HG03520 (cell line): ENCODE results near the gene CFAP20.
A peak's percentile ranks its signal among the peaks of the same experiment; 100 is the strongest.

ENCODE experiments used
- ATAC-seq: cut with Tn5 transposase; IDR thresholded peaks from one replicate; pipeline ENCODE4 v1.9.1; 2021; ENCODE audit warnings: mild to moderate bottlenecking, moderate library complexity; ENCODE audit not compliant: unreplicated experiment

Gene CFAP20

DNA sequence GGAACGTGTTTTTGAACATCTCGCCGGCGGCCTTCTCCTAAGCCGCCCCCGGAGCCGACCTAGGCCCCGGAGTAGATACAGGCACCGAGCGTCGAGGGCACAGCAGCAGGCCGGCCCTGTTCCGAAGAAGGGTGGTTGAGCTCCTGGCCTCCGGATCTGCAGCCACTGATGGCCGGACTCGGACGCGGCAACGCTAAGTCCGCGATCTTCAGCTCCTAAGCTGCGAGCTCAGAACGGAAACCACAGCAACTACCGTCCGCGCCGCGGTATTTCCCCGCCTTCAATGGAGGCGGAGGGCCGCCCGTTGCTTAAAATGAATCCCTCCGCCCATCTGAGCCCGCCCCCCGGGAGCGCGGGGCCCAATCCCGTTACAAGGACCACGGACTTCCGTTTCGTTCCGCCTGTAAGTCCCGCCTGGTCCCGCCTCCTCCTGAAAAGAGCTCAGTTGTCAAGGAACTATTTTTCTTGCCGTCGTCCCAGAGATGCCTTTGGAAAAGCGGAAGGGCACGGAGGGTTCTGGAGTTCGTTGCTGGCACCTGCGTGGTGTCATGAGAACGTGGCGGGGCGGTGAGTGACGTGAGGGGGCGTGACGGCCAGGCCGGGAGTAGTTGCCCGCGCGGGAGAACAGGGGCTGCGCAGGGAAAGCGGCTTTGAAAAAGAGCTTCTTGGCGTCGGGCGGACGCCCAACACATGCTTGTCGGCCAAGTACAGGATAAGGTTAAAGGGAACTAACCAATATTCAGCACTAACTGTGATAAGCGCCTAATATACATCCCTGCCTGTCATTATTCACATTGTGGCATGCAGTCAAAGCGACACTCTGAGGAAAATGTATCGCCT is at the start of gene CFAP20:
TSS of gene CFAP20 (minus strand) at position 285 of the 840 bp plus-strand sequence. CDS start at position 19, 266 bp downstream.
- ATAC-seq, result peak; percentile 72

DNA sequence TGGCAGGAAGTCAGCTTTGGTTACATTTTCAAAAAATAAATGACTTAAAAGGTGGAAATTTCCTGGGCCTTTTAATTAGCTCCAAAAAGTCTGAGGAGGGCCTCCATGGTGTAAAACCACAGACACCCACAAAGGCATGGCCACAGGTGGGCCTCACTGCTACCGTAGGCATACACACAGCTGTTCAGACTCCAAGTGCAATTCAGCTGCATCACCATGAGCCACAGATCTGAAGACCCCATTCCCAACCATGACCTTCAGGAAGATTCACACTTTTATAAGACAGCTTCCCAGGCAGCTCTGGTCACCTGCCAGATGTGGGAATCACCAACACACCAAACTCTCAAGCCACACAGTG is 48.2 kb upstream of the CFAP20 start:
- no peak for ATAC-seq

DNA sequence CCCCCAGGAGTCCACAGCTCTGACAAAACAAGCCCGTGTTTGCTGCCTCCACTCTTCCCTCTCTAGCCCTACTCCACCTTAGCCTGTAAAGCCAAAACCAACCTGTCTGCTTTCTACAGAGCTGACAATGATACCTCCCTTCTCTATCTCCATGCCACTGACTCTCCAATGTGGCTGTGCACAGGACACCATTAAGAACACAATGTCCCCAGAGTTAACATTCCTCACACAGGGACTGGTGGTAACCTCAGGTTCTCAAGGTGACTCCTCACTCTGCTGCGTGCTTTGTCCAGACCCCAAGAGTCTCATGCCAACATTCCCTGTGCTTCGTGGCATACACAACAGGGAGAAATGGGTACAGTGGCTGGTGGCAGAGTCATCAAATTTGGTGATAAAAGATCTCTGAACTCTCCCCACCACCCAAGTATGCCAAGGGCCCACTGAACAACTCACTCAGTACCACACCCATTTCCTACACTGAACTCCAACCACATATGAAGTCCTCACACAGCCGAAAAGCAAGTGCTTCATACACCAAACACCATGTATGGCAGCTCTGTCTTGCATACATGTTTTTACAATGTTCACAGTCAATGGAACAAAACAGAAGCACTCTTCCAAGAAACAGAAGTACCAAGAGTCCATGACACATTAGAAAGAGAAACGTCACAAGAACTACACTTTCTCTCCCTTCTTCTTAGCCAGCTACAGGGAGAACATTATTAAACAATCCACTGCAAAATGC is 47.6 kb upstream of the CFAP20 start:
- no peak for ATAC-seq

DNA sequence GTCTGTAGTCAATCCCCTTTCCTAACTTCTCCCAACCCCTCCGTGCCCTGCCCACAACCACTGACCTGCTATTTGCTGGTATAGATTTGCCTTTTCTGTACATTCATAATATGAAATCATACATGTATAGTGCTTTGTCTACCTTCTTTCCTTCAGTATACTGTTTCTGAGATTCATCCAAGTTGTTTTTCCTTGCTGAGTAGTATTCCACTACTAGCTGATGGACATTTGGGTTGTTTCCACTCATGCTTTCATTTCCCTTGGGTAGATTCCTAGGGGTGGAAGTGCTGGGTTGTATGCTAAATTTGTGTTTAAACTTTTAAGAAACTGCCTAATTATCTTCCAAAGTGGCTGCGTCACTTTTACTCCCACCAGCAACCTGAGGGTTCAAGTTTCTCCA is 41.0 kb upstream of the CFAP20 start:
- no peak for ATAC-seq

DNA sequence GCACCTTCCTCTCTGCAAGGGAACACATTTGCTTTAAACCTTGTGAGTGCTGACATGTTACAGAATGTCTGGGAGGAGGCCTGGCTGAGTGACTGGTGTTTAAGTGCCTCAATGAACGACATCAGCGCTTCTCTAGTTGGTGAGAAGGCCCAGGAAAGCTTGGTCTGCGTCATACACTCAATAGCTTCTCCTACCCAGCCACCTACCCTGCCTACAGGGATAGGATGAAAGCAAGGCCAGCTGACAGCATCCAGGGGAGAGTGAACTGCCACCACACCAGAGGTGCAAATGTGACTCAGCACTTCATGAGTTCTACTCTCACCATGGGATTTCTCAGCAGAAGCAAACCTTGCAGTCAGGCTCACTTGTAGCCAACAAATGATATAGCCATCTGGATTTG is 31.7 kb upstream of the CFAP20 start:
- no peak for ATAC-seq

DNA sequence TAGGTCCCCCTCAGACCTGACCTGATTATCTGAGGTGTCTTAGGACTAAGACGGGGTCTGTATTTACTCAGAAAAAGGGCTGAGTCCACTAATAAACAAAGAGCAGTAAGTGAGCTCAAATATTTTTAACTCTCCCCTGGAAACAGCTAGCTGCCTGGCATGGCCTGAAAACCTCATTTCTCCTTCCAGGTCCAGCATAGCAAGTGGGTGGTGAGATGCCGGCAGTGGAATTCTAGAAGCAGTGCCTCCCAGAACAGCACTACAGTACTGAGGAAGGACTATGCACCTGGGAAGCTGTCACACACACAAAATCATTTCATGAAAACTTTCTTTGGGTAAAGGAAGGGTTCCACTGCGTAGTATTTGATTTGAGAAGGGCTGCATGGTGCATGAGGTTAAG is 29.5 kb upstream of the CFAP20 start:
- no peak for ATAC-seq

DNA sequence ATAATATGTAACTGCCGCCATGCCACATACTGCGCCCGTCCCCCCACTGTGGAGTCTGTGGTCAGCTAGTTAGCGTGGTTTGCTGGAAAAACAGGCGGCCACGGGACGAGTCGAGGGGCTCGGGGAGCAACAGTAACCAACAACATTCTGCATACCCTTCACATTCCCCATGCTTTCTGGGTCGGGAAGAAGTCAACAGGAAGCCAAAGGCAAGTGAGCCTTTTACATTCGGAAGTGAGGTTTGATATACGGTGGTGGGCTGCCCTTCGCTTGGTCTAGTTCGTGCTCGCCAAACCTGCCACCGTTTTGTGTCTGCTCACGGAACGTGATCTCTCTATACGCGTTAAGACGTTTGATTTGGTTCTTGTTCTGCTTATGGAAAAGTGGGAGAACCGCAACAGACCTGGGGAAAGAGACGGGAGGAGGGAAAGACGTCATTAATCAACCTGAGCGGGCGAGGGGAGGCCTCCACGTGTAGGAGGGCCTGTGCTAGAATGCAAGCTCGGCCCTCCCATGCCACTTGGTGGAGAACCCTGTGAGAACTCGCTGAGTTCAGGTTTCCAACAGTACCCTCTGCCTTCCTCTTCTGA is 28.9 kb upstream of the CFAP20 start:
- ATAC-seq, result no peak

DNA sequence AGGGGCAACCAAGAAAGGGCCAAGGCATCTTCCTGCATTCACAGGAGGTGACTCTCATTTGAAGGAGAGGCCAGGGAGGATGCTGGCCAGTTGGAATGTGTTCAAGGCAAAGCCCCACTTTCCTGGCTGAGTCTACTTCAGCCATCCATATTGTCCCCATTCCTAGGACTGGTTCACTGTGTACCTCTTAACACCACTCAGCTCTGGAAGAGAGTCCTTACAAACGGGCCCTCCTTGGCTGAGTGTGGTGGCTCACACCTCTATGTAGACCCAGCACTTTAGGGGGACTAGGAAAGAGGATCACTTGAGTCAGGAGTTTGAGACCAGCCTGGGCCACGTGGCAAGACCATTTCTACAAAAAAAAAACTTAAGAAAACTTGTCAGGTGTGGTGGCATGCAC is 28.1 kb upstream of the CFAP20 start:
- no peak for ATAC-seq

DNA sequence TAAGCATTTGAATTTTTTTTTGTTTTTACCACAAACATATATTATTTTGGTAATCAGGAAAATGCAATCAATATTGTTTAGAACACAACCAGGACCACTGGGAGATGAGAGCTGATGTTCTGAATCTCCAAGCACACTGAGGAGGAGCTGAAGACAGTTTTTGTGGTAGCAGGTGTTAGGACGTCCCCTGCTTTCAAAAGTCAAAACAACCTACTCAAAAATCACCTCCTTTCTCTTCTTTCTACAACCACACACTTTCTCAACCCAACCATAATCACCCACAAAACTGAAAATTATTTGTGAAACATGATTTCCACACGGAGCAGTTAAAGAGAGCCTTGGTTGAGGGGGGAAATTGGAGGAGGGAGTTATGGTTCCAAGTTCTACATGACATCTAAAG is 26.7 kb upstream of the CFAP20 start:
- ATAC-seq, result no peak

DNA sequence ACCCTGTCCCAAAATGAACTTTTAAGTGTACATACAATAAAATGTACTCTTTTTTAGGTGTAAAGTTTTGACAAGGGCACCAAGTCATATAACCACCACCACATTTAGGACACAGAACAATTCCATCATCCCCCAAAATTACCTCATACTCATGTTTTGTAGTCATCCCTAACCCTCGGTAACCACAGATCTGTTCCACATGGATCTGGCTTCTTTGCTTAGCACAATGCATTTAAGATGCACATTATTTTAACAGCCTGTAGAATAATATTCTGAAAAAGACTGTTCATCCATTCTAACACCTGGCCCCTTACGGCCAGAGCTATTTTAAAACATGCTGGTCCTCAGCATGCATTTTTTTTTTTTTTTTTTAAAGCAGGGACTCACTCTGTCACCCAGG is 25.2 kb upstream of the CFAP20 start:
- ATAC-seq, result no peak

DNA sequence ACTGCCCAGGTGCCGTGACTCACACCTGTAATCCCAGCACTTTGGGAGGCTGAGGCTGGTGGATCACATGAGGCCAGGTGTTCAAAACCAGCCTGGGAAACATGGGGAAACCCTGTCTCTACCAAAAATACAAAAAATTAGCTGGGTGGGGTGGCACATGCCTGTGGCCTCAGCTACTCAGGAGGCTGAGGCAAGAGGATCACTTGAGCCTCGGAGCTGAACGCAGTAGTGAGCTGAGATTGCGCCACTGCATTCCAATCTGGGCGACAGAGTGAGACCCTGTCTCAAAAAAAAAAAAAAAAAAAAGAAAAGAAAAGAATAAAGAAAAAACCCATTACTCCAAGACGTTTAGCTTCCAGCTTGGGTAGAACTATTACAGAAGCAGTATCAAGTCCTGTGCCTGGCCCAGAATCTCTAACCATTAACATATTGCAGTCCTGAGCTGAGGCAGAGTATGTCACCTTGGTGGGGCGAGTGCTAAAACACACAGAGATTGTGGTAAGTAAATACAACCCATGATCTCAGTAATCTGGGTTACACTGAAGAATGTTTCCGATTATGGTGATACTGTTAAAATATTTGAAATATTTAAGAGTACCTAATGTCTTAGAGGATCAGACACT is 23.2 kb upstream of the CFAP20 start:
- no peak for ATAC-seq

DNA sequence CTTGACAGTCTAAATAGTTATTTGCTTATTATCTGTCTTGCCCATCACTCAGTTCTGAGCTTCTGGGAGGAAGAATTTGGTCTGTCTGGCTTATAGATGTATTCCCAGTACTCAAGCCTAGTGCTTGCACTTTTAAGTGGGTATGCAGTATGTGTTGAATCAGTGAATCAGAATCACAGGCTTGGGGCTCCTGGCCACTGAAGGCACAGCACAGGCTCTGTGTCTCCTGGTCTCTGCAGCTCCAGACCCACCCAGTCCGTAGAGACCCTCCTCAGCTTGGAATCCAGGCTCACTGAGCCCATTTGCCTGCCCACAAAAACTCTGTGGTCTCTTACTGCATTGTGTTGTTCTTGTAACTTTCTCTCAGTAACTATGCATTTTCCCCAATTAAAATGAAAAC is 19.3 kb upstream of the CFAP20 start:
- ATAC-seq, result no peak

DNA sequence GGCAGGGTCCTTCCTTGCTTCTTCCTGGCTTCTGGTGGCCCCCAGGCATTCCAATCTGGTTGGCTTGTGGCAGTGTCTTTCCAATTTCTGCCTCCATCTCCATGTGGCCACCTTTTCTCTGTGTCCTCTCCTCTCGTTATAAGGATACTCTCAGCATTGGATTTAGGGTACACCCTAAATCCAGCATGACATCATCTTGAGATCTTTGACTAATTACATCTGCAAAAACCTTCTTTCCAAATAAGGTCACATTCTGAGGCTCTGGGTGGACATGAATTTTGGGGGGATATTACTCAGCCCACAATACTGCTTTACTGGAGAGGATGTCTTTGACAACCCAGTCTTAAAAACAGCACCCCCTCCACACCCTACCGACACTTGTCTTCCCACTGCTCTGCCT is 18.9 kb upstream of the CFAP20 start:
- ATAC-seq, result no peak

DNA sequence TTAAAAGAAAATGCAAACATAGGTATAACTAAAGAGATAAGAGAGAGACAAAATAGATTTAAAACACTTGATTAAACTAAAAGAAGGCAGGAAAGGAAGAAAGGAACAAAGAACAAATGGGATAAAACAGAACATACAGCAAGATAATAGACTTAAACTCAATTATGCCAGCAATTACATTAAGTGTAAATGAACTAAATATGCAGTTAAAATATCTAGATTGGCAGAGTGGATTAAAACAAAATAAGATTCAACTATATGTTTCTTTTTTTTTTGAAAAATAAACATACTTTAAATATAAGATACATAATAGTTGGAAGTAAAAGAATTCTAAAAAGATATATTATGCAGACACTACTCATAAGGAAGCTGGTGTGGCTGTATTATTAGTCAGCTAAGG is 9.7 kb upstream of the CFAP20 start:
- ATAC-seq, result no peak

DNA sequence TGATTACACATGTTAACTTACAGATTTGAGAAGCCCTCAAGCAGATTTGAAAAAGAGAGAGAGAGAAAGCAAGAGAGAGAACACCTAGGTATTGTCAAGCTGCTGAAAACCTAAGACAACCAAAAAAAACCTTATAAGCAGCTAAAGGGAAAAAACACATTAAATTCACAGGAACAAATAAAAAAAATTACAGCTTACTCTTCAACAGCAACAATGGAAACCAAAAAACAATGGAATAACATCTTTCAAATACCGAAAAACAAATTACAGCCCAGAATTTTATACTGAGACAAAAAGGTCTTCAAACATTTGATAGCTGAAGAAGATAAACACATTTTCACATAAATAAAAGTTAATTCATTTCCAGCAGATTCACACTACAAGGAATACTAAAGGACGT is 8.4 kb upstream of the CFAP20 start:
- no peak for ATAC-seq

DNA sequence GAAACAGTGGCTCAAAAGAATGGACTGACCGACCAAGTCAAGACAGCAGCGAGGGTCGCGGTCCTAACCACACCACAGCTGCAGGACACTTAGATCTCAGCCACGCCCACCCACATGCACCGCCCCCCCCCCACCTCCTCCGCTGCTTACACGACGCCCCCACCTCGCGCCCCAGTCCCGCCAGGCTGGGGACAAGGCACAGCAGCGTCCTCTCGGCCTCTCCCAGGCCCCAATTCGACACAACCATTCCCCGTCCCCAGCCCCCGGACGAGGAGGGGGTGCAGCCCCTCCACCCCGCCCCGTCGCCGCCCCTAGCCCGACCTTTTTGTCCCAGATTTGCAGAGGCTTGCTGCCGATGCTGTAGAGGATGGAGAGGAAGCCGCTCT is 477 bp downstream of the CFAP20 start:
- peak; percentile 10 for ATAC-seq

DNA sequence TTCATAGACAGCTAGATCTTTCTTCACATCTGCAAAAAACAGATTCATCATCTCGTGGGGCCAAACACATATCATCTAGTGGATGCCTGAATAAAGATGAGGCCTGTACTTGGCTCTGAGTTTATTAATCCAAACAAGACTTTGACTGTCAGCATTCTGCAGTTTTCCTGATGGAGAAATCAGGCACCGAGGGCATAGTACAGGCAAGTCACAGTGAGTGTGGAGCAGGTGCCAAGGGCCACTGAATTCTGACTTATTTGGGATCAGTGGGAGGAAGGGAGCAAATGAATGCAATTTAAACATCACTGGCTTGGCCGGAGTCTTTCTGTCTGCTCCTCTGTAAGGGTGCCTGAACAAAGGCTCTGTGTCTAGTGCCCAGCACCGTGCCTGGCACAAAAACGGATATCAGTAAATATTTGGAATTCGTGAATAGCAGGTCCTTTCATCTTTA is 975 bp downstream of the CFAP20 start:
- ATAC-seq, result no peak

DNA sequence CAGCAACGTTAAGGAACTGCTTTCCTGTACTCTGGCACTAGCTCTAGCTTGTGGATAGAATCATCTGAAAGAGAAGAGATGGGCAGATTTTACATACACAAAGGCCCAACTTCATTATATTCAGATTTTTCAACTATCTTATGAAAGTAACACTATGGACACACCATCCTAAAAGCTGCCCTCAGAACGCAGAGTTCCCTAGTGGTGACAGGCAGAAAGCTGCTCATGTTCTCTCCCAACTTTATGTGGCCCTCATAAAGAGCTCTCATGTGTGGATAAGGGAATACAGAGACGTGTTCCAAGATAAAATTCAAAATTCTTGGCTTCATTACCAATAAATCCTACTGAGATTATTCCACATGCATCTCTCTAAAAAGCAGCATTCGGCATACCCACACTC is 1.5 kb downstream of the CFAP20 start:
- no peak for ATAC-seq

DNA sequence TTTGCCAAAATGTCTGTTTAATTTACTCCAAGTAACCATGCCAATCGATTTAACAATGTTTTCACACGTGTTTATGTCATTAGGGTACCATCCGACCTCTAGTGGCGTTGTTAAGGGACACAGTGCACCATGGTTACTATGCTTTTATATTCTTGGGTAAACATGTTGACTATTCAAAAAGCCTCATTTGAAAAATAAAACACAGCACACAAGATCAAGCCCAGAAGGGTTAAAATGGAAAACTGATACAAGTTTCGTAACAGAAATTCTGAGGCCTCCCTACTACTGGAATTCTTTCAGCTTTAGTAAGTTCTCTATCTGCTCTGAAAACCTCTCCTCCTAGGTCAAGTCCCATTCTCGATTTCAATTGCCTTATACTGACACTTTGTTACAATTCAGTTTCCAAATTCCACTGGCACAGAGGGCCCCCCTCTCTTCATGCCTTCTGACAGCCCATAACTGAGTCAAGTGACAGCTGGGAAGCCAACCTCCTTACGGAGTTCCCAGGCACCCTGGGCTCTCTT is 2.1 kb downstream of the CFAP20 start:
- no peak for ATAC-seq

DNA sequence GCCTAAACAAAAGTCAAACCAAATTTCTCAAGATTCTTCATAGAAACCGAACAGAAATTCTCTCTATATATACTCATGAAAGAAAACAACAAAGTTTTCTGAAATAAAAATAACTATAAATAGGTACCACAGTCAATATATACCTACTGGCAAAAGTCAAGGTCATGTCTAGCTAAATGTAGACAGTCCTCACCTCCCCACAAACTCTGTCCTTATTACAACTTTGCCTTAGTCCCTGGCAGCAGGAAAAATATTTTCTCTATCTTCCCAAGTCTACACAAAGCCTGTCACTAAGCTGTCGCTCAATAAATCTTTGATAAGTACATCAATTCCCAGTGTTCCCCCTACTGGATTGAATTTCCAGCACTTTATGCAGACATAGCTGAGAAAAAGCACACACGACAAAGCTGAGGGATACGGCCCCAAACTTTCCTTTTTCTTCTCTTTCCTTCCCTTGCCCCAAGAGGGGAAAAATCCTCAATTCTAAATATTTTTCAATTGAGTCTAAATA is 2.7 kb downstream of the CFAP20 start:
- no peak for ATAC-seq

DNA sequence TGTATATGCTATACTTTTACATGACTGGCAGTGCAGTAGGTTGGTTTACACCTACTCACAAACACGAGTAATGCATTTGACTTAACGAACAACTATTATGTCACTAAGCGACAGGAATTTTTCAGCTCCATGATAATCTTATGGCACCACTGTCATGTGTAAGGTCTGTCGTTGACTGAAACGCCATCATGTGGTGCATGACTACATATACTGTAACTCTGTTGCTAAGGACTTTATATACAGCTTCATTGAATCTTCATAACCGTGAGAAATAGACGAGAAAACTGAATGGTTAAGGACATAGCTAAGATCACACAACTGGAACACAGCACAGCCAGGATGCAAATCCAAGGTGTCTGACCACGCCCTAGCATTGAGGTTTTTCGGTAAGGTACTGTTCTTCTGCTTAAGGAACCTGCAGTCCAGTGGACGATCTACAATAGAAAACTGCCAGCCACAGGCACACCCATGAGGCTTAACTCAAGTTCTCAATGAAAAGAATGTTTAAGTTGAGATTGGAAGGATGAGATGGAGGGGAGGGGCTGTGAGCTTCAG is 3.3 kb downstream of the CFAP20 start:
- no peak for ATAC-seq
